Germinal center (tissue), 1 donor: Measurements from ENCODE around the gene SERINC3.

Source experiments
- DNase-seq: peaks from one replicate; pipeline ENCODE4 v3.0.0; 2012; ENCODE audit warnings: mixed read lengths, low spot score

Gene SERINC3

DNA sequence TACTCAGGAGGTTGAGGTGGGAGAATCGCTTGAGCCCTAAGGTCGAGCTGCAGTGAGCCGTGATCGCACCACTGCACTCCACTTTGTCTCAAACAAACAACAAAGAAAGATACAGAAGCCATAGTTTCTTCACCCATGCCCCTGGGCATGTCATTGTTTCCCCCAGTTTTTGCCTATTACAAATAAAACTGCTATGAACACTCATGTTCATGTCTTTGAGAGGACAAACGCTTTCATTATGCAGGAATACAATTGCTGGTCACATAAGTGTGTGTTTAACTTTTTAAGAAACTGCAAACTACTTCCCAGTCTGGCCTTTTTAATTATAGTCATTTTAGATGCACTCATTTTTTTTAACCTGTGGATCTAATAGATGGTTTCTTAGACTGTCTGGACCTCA, 58.4 kb downstream of the SERINC3 start:
- no peak for DNase-seq

DNA sequence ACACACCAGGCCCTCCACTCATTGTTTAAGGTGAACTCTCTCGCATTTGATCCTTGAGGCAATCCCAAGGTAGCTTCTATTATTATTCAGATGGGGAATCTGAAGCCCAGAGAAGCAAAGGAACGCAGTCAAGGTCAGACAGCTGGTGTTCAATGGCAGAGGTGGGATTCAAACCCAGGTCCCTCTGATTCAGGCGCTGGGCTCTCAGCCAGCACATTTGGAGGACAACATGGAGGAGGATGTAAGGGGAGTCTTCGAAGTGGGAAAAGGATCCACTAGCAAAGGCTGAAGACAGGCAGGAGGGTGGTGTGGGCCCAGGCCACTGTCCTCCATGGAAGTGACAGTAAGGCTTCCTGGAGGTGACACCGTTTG, 60.1 kb downstream of the SERINC3 start:
- DNase-seq: no peak

DNA sequence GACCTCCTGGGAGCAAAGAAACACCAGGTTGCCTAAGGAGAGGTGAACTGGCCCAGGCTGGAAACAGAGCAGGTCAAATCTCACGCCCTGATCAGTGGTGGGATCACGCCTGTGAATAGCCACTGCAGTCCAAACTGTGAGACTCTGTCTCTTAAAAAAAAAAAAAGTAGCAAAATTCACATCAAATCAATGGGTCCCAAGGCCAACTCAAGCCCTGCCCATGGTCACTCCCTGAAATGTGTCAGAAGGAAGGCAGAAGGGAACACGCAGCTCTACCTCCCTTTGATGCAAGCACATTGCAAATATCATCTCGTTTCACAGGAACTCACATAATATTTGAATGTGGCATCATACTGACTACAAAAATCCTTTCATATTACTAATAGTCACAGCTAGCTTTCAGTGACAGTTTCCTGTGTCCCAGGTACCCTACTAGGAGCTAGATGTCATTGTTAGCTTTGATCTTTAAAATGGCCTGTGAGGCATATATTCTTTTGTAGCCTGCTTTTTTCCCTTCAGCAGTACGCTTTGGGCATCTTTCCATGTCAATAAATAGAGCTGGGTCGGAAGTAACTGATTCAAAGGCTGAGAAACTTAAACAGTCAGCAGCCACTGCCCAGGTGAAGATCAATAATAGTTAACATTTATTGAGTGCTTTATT, 60.6 kb downstream of the SERINC3 start:
- no peak for DNase-seq

DNA sequence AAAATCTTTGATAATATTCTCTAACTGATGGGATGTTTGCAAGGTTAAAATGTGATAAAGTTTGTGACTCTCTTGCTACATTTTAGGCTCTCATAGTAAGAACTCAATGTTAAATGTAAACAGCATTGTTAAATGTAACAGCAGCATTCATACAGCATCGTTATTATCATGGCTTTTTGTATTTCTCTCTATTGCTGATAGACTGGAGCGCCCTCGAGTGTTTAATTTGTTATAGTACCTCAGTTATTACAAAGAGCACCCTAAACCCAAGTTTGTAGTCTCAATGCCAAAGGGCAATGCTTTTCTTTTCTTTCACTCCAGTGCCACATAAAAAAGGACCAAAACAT, 61.1 kb downstream of the SERINC3 start:
- no peak for DNase-seq

DNA sequence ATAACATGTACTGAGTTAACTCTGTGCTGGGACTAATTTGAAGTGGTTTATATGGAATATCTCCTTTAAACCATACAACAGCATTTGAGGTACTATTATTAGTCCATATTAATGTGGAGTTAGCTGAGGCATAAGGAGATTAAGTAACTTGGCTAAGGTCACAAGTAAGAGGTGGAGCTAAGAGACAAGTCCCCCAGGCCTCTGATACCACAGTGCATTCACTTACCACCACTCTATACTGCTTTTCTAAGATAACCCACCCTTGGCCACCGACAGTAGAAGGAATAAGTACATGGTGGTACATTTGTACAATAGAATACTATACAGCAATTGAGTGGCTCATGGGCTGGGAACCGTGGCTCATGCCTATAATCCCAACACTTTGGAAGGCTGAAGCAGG, 62.6 kb downstream of the SERINC3 start:
- no peak for DNase-seq

DNA sequence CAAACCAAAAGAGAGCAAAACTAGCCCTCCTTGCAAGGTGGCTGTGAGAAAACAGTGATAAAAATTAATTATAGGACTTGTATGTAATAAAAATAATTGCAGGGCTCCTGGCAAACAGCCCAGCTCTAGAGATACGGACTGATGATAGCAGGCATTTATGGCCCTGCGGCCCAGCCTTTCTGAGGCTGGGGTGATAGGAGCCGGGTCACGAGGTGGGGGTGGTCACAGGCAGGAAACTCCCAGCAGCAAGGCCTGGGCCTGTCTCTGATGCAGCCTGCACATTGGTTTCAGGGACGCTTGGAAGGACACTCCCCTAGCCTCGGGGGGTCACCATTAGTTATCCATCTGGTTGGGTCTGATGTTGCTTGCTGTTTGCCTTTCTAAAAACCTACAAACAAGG, 64.9 kb downstream of the SERINC3 start:
- no peak for DNase-seq

DNA sequence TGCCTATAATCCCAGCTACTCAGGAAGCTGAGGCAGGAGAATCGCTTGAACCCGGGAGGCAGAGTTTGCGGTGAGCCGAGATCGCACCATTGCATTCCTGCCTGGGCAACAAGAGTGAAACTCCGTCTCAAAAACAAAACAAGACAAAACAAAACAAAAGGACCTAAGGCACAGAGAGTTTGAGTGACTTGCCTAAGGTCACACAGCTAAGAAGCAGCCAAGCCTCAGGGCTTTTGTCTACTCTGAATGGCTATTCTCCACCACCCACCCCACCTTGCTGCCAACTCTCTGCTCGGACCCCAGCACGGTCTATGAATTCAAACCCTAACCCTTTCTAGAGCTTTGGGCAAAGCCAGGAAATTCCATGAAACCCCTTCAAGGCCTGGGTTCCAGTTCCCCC, 65.3 kb downstream of the SERINC3 start:
- DNase-seq: no peak

DNA sequence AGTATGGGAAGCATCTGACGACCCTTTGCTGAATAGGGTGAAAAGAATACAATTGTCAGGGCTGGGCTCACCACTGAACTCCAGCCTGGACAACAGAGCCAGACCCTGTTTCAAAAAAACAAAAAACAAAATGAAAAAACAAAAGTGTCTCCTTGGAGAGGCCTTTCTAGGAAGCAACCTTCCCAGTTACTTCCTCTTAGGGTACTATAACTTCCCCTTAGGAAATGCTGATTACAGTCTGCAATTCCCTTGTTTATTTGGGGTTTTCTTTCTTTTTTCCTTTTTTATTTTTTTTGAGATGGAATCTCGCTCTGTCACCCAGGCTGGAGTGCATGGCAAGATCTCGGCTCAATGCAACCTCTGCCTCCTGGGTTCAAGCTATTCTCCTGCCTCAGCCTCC, 66.7 kb downstream of the SERINC3 start:
- DNase-seq: no peak

DNA sequence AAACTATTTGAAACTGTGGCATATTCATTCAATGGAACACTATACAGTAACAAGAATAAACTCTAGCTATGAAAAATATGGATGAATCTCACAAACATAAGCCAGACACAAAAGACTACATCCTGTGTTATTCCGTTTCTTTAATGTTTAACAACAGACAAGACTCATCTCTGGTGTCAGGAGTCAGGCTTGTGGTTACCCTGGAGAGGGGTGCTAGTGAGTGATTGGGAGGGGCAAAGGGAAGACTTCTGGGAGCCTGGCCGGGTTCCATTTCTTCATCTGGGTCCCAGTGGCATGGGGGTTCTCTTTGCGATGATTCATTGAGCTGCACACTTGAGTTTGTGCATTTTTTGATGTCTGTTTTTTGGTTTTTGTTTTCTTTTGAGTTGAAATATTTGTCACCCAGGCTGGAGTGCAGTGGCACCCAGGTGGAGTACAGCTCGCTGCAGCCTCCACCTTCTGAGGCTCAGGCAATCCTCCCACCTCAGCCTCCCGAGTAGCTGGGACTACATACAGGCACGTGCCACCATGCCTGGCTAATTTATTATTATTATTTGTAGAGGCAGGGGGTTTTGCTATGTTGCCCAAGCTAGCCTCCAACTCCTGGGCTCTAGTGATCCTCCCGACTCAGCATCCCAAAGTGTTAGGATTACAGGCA, 67.4 kb downstream of the SERINC3 start:
- no peak for DNase-seq

DNA sequence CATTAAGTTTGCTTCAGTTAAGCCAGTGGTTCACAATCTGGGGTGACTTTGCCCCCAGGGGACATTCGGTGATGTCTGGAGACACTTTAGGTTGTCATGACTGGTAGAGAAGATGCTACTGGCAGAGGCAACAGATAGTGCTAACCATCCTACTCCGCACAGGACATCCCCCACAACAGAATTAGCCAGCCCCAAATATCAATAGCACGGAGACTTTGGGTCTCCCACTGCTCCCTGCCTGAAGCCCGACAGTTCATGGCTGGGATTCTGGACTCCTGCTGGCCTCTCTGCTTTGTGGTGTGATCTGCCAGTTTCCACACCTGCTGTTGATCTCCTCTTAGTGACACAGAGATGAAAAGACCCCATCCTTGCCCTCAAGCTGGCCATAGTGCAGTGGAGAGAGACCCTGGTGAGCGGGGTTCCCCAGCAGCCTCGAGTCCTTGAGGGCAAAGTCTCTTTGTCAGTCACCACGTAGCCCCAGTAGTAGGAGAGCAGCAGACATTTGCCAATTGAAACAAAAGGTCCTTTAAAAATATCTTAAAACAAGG, 70.9 kb downstream of the SERINC3 start:
- no peak for DNase-seq

DNA sequence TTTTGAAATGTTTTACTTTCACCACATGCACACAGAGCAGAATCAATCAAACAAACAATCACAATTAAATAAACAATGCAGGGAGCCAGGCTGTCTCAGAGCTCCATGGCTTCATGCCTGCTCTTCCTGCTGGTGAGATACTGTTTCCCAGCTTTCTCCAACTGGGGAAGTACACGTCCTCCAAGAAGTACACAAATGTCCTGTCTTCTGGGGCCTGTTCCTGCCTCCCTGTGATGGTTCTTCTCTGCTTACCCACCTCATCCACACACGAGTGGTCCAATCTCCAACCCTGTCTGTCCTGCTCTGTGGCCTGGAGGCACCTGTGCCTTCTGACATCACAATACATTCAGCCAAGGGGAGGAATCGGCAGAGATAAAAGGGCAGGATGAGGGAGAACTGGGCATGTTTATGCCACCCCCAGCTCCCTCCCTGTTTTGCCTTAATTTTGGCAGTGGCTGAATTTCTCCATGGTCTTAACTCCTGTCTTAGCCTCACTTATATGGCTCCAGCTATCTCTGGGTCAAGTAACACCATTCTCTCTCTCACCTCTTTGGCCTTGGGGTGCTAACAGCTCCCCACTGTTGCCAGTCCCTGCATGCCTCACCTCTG, 71.5 kb downstream of the SERINC3 start:
- DNase-seq: no peak

DNA sequence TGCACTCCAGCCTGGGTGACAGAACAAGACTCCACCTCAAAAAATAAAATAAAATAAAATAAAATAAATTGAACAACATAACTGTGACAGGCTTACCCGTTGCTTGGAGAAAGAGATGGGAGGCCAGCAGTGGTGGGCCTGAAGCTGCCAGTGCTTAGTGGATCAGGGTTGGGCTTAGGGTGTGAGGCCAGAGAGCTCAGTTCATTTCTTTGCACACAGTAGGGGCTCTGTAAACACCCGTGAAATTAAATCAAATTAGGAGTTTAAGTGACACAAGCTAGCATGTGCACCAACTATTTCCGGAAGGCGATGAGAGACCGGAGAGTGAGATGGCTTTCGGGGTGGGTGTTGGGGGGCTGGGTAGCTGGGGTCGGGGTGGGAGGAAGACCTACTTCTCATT, 72.0 kb downstream of the SERINC3 start:
- no peak for DNase-seq

DNA sequence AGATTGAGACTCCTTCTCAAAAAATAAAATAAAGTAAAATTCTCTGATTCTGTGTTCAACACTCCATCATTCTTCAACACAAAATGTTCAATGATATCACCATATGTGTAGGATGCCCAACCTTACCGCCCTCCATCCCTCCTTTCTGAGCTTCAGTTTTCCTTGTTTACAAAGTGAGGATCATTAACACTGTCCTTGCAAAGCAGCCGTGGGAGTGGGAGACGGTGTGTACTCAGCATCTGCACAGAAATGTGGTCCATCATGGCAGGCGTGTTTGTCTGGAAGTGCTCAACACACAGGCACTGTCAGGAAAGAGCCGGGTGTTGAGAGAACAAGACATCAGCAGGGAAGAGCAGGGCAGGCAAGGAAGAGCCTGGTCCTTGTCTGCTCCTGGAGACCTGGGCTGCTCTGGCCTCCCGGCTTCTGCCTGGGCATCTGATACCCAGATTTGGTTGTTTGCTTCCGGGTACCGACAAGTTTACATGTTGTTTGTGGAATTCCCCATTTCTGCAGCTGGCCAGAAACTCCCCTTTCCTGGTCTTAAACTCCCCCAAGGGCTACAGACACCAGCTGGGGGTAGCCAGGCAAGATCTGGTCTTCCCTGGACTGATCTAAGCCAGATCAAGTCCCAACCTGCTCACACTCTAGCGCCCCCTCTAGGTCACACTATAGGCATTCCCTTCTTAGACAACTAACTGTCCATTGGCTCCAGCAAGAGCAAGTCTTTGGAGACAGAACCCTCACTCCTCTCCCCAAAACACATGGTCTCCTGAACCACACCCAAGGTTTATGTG, 72.9 kb downstream of the SERINC3 start:
- peak; percentile 29 for DNase-seq

DNA sequence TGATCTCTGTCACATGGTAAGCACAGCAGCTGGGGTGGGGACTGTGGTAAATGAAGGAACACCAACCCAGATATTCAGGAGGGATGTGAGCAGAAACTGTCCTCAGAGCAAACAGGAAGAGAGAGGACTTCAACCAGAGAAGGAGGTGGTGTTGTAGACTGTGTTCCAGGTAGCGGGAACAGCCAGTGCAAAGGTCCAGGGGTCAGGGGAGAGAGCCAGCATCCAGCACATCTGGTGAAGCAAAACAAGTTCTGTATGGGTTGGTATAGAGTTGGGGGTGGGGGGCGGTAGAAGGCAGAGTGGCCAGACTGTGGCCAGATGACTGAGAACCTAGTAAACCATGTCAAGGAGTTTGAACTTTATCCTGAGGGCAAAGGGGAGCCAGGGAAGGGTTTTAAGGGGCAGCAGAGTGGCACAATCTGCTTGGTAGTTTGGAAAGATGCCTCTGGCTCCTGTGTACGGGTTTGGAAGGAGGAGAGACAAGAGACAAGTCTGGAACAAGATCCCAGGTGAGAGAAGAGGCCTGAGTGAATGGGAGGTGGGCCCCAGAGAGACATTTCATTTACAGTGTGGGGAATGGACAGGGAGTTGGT, 73.9 kb downstream of the SERINC3 start:
- no peak for DNase-seq
